Stomach smooth muscle (tissue), 2 donors: ENCODE data around the gene ITGB5.
"Not testable (repeated sequence)": the region's sequence is repeated elsewhere in the genome, so short reads cannot be mapped to it uniquely, and the experiment has no call there.

Experiments used
- H3K27ac ChIP-seq: one replicate; pipeline ENCODE4 v1.7.0; 2013; ENCODE audit warnings: mild to moderate bottlenecking, low read length, inconsistent platforms
- H3K27me3 ChIP-seq, 2 donors: one replicate each; pipeline ENCODE4 v1.7.0; 2013; ENCODE audit warnings: low read length in 2 of 2; ENCODE audit not compliant: insufficient read depth in 2 of 2, control insufficient read depth in 1 of 2
- H3K36me3 ChIP-seq, 2 donors: one replicate each; pipeline ENCODE4 v1.7.0; 2013; ENCODE audit warnings: low read length in 2 of 2; ENCODE audit not compliant: control insufficient read depth in 2 of 2, insufficient read depth in 2 of 2
- H3K4me1 ChIP-seq: one replicate; pipeline ENCODE4 v1.7.0; 2013; ENCODE audit warnings: low read length; ENCODE audit not compliant: control insufficient read depth, insufficient read depth
- H3K4me3 ChIP-seq, 2 donors: one replicate each; pipeline ENCODE4 v1.7.0; 2013; ENCODE audit warnings: low read length in 2 of 2
- H3K9ac ChIP-seq, 2 donors: one replicate each; pipeline ENCODE4 v1.7.0; 2013; ENCODE audit warnings: low read length in 2 of 2, mild to moderate bottlenecking in 1 of 2
- H3K9me3 ChIP-seq, 2 donors: one replicate each; pipeline ENCODE4 v1.7.0; 2013; ENCODE audit warnings: low read length in 2 of 2; ENCODE audit not compliant: control insufficient read depth in 2 of 2
- donor health status: healthy.
- donor health status: Pancreatic carcinoma.

Gene ITGB5

GRCh38 chr3:124761250-124761796, 125.8 kb downstream of the ITGB5 start:
- Histone ChIP-seq H3K27me3 (no peaks in the 10 kb centered on the region), H3K4me1 (peaks cover 5% of the 10 kb centered on the region), H3K9me3 (no peaks in the 10 kb centered on the region), H3K9ac (no peak overlapping the region), H3K27ac (no peak overlapping the region), H3K4me3 (peak overlapping the region in 1 of 2 donors; percentile 40), H3K36me3 (peaks cover 8 to 31% of the 10 kb centered on the region in 2 donors)

GRCh38 chr3:124760601-124761000, 126.6 kb downstream of the ITGB5 start:
- Histone ChIP-seq H3K27me3 (no peaks in the 10 kb centered on the region), H3K36me3 (peaks cover 8 to 27% of the 10 kb centered on the region in 2 donors), H3K9ac (no peak overlapping the region), H3K4me1 (peaks cover 5% of the 10 kb centered on the region), H3K4me3 (no peak overlapping the region), H3K9me3 (no peaks in the 10 kb centered on the region), H3K27ac (no peak overlapping the region)

GRCh38 chr3:124759666-124760401, 127.3 kb downstream of the ITGB5 start:
- H3K4me3 ChIP-seq: no peak overlapping the region
- H3K36me3 ChIP-seq: peaks cover 1 to 20% of the 10 kb centered on the region in 2 donors
- no peaks in the 10 kb centered on the region for H3K9me3 ChIP-seq
- H3K27me3 ChIP-seq: no peaks in the 10 kb centered on the region
- H3K4me1 ChIP-seq: peaks cover 5% of the 10 kb centered on the region
- H3K9ac ChIP-seq: no peak overlapping the region
- no peak overlapping the region for H3K27ac ChIP-seq

GRCh38 chr3:124758851-124759635, 128.1 kb downstream of the ITGB5 start:
- Histone ChIP-seq H3K36me3 (peaks cover 0 to 12% of the 10 kb centered on the region in 2 donors), H3K9me3 (no peaks in the 10 kb centered on the region), H3K27me3 (no peaks in the 10 kb centered on the region), H3K9ac (no peak overlapping the region), H3K27ac (no peak overlapping the region), H3K4me3 (no peak overlapping the region), H3K4me1 (peaks cover 5% of the 10 kb centered on the region)

- H3K27ac ChIP-seq, H3K36me3 ChIP-seq: not testable (repeated sequence)
Measured at GRCh38 chr3:124757926-124758325, 129.2 kb downstream of the ITGB5 start.

GRCh38 chr3:124752051-124752450, 135.1 kb downstream of the ITGB5 start:
- H3K9me3 ChIP-seq: no peaks in the 10 kb centered on the region
- H3K4me3 ChIP-seq: no peak overlapping the region
- no peaks in the 10 kb centered on the region for H3K4me1 ChIP-seq
- no peak overlapping the region for H3K9ac ChIP-seq
- no peaks in the 10 kb centered on the region for H3K27me3 ChIP-seq
- peaks cover 2 to 5% of the 10 kb centered on the region in 2 donors for H3K36me3 ChIP-seq
- H3K27ac ChIP-seq: no peak overlapping the region

More at GRCh38 chr3:124757926-124758325, 129.2 kb downstream of the ITGB5 start:
- H3K9me3 ChIP-seq, H3K4me1 ChIP-seq, H3K27me3 ChIP-seq, H3K9ac ChIP-seq, H3K4me3 ChIP-seq: not testable (repeated sequence)

GRCh38 chr3:124751501-124751900, 135.7 kb downstream of the ITGB5 start:
- H3K4me1 ChIP-seq: no peaks in the 10 kb centered on the region
- H3K9me3 ChIP-seq: no peaks in the 10 kb centered on the region
- H3K27me3 ChIP-seq: no peaks in the 10 kb centered on the region
- no peak overlapping the region for H3K27ac ChIP-seq
- H3K4me3 ChIP-seq: no peak overlapping the region
- peaks cover 5% of the 10 kb centered on the region in 2 donors for H3K36me3 ChIP-seq
- no peak overlapping the region for H3K9ac ChIP-seq

GRCh38 chr3:124749877-124750276, 137.3 kb downstream of the ITGB5 start:
- H3K9ac ChIP-seq, H3K27me3 ChIP-seq, H3K9me3 ChIP-seq, H3K4me1 ChIP-seq, H3K27ac ChIP-seq, H3K4me3 ChIP-seq: not testable (repeated sequence)
- H3K36me3 ChIP-seq: peaks cover 15 to 19% of the 10 kb centered on the region in 2 donors

- H3K27ac ChIP-seq: no peak overlapping the region
- H3K36me3 ChIP-seq: peaks cover 25 to 31% of the 10 kb centered on the region in 2 donors
- no peaks in the 10 kb centered on the region for H3K9me3 ChIP-seq
- H3K9ac ChIP-seq: no peak overlapping the region
- no peaks in the 10 kb centered on the region for H3K4me1 ChIP-seq
- no peak overlapping the region for H3K4me3 ChIP-seq
- no peaks in the 10 kb centered on the region for H3K27me3 ChIP-seq
Measured at GRCh38 chr3:124748560-124749198, 138.5 kb downstream of the ITGB5 start.

GRCh38 chr3:124747111-124747981, 139.8 kb downstream of the ITGB5 start:
- H3K27me3 ChIP-seq: no peaks in the 10 kb centered on the region
- H3K9ac ChIP-seq: no peak overlapping the region
- H3K9me3 ChIP-seq: no peaks in the 10 kb centered on the region
- H3K27ac ChIP-seq: no peak overlapping the region
- no peak overlapping the region for H3K4me3 ChIP-seq
- H3K36me3 ChIP-seq: peaks cover 26 to 35% of the 10 kb centered on the region in 2 donors
- no peaks in the 10 kb centered on the region for H3K4me1 ChIP-seq
